ENCODE results near the gene IL23R.

DNA sequence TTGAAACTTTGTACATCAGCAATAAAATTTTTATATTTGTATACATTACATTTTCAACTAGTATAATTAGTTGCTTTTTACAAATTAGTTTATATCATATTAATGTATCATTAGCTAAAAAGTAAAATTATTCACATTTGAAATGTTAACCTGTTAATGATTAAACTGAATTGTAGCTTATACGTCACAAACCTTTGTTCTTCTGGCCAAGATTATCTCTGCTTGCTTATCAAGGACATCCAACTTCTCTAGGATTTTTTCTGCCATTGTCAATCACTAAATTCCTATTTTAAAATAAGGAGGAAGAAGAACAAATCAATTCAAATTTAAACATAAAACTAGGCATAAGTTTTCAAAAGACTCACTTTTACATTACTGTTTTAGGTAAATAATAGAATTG is 39.3 kb upstream of the IL23R start:
- TF ChIP-seq, protein P1, sequence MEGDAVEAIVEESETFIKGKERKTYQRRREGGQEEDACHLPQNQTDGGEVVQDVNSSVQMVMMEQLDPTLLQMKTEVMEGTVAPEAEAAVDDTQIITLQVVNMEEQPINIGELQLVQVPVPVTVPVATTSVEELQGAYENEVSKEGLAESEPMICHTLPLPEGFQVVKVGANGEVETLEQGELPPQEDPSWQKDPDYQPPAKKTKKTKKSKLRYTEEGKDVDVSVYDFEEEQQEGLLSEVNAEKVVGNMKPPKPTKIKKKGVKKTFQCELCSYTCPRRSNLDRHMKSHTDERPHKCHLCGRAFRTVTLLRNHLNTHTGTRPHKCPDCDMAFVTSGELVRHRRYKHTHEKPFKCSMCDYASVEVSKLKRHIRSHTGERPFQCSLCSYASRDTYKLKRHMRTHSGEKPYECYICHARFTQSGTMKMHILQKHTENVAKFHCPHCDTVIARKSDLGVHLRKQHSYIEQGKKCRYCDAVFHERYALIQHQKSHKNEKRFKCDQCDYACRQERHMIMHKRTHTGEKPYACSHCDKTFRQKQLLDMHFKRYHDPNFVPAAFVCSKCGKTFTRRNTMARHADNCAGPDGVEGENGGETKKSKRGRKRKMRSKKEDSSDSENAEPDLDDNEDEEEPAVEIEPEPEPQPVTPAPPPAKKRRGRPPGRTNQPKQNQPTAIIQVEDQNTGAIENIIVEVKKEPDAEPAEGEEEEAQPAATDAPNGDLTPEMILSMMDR (IDR thresholded peaks at IDR 0.05), result no peak
- TF ChIP-seq POLR2A (IDR thresholded peaks at IDR 0.05), result no peak
- TF ChIP-seq POLR2AphosphoS5 (IDR thresholded peaks at IDR 0.05), result no peak

Data from breast epithelium (tissue), 3 donors.